Measurements from ENCODE around the gene BCL11B. TPM values are rescaled to one million over a fixed set of nuclear protein-coding genes. Genes with fewer than 3 reads are reported as not detected.

BCL11B gene
- polyA plus RNA-seq, 1 donor = 1.4 TPM

DNA sequence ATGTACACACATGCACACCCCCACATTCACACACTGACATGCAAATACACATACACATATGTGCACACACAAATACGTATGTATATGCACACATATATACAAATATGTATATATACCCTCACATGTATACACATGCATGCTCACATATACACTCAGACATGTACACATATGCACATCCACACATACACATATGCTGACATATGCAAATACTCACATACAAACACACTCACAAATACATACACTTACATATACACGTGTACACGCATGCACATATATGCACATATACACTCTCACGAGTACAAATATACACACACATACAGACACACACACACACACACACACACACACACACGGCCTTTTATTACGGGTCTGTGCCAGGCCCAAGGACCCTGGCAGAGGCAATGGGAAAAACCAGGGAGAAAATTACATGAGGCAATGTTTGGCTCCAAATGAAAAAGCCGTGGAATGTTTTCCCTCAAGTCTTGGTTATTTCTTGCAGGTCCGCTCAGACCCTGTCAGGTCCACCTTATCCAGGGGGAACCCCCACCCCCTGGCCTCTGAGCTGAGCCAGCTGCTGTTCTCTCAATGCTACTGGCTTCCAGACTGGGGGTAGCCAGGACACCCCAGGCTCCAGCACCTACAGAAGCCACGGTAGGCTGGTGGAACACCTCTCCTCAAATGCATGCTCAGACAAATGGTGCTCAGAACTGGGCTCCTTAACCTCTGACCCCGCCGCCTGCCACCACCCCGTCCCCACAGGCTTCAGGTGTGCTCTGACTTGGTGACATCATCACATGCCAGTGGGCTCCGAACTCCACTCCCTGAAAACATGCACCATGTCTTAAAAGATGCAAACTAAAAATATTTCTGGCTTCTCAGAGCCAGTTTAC is 54.7 kb downstream of the BCL11B start:
- peak; percentile 47 for DNase-seq

DNA sequence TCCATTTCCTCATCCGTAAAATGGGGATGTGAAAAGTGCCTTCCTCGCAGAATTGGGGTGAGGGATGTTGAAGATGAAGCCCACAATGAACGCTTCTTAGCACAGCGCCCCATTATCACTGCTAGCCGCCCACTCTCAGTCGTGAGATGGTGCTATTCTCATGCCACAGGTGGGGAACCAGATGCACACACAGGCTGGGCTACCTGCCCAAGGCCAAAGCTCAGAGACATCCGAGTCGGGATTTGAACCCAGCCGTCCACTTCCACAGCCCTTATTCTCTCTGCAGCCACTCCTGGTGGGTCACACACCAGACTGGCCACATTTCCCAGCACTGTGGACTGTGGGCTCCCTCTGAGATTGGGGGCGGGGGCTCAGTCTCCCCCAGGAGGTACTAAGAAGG is 55.8 kb downstream of the BCL11B start:
- no peak for DNase-seq

- no peak for DNase-seq
These were observed 56.7 kb downstream of the BCL11B start for GRCh38 chr14:99215277-99215676.

- no peak for DNase-seq
These were observed 57.3 kb downstream of the BCL11B start for GRCh38 chr14:99214701-99215100.

DNA sequence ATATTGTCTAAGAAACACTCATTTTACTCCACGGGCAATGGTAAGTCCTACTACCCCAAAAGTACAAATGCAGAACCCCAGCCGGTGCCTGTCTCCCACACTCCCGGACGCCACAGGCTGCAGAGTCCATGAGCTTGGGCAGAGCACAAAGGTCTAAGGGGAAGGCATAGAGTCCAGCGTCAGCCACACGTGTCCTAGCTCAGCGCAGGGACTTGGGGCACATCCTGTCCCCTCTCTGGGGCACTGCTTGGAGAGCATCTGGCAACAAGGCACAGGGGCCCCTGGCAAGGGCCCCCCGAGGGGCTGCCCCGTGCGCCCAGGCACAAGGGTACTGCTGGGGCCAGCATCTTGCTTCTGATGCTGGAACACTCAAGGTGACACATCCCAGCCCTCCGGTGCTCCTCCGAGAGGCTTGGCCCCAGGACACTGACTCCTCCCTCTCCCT is 58.4 kb downstream of the BCL11B start:
- DNase-seq = no peak

DNA sequence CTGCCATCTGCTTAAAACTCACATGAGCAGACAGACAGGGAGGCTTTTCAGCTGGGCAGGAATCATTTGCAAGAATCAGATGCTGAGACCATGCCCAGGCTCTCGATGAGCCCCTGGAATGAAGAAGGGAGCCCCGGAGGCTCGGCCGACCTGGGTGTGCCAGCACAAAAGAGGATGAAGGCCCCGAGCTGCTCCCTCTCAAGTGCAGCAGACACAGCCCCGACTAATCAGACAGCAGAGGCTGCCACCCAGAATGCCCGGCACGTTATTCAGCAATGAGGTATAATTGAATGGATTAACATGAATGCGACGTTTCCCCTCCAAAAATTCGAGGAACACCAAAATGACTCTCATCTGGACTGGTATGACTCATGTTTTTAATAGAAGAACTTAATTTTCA is 58.9 kb downstream of the BCL11B start:
- no peak for DNase-seq

DNA sequence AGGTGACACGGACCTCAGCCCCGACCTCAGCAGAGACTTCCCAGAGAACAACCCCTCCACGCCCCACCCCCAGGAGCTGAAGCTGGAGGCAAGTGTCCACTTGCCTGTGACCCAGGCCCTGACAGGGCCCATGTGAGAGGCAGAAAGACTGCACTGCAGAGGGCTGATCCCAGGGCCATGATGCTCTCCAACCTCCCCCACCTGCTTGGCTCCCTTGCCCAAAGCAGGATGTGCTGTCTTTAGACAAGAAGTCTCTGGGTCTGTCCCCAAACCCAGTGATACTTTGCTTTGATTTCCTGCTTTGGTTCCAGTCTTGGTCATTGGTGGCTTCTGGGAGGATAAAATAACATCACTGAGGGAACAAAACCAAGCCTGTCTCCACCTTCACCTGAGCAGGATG is 59.4 kb downstream of the BCL11B start:
- DNase-seq = no peak

- DNase-seq = no peak
These were observed 59.8 kb downstream of the BCL11B start for GRCh38 chr14:99212199-99212598.

GRCh38 chr14:99211410-99211809 is 60.6 kb downstream of the BCL11B start:
- DNase-seq = no peak

GRCh38 chr14:99210333-99210732 is 61.7 kb downstream of the BCL11B start:
- DNase-seq = no peak

DNA sequence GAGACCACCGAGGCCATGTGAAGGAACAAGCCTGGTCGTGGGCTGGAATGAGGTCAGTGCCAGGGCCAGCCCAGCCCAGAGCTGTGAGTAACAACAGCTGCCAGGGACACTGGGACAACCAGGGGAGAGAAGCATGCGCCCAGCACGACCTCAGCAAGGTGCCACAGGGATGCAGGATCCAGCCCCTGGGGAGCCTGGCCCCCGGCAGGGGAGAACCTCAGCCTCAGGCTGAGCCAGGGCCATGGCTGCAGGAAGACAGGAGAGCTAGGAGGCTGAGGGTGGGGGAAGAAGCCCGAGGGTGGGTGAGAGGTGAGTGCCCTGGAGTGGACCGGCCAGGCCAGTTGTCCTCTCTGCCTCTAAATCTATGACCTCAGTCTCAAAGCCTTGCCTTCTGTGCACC is 62.6 kb downstream of the BCL11B start:
- DNase-seq = no peak

GRCh38 chr14:99208318-99208717 is 63.7 kb downstream of the BCL11B start:
- DNase-seq = no peak

DNA sequence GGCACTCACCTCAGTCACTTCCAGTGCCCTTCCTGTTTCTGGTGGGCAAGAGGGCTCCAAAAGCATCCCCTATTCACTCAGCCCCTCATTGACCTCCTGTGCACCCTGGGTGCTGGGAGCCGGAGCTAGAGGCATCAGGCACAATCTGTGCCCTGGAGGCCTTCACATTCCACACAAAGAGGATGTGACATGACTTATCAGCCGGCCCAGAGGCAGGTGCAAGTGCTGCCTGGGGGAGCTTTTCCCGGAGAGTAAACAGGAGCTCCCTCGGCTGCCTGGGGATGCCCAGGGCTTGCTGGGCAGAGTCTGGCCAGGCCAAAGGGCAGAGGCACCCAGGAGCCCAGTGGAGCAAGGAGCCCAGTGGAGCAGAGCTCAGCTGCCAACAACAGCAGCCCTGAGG is 64.5 kb downstream of the BCL11B start:
- DNase-seq = no peak

GRCh38 chr14:99206090-99206489 is 65.9 kb downstream of the BCL11B start:
- DNase-seq = no peak

- DNase-seq = no peak
These were observed 66.8 kb downstream of the BCL11B start for GRCh38 chr14:99205086-99205688.

DNA sequence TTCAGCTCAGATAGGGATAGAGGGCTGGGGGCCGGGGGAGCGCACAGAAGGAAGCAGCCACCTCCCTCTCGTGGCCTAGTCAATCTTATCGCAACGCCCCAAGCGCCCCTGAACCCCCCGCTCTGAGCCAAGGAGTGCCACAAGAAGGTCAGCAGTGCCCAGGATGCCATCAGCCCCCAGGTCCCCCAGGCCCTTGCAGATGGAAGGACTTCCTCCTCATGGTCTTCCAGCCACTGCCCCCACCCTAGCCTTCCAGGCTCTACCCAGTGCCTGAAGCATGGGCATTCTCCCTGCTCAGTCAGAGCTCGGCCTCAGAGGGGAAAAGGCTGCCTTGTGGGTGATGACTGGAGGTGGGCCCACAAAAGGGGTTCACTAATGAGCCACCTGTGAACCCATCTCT is 68.2 kb downstream of the BCL11B start:
- no peak for DNase-seq

DNA sequence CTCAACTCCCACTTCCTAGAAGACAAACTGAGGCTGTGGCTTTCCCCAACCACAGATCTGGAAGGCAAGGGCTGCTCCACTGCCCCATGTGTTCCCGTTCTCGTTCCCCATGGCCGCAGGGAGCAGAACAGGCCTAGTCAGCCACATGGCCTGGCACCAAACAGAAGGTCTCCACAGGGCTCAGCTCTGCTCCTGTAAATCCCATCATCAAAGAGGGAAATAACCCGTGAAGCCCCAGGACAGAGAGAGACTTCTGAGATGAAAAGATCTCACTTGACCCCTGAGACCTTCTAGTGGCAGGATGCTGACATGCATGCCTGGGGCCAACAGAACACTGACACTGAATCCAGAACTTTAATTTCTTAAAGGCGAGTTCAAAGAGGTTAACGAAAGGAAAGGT is 68.9 kb downstream of the BCL11B start:
- no peak for DNase-seq

GRCh38 chr14:99202516-99202915 is 69.5 kb downstream of the BCL11B start:
- DNase-seq = no peak

DNA sequence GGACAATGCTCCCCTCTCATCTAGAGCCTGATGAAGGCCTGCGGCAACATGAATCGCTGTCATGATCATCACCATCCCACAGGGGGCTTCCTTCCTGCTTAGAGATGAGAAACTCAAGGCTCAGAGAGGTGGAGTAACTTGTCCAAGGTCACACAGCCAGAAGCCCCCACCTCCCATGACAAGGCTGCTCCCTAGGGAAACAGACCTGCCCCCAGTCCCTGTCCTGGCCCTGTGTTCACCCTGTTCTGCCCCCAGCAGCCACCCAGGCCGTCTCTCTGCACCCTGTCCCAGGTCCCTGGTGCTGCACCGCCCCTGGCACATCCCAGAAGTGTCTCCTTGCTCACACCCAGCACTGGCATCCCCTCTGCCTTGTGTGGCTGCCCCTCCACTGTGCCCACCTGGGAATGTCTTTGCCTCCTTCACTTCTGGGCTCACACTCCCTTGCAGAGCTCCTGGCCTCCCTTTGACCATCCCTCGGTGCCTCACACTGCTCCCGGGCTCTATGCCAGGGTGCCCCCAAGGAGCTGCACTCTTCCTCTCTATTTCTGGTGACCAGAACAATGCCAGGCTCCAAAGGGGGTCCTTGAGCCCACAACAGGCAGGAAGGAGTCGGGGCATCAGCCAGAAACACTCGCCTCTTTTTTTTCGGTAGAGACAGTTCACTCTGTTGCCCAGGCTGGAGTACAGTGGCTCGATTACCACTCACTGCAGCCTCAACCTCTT is 70.5 kb downstream of the BCL11B start:
- DNase-seq = no peak

- DNase-seq = no peak
These were observed 71.4 kb downstream of the BCL11B start for GRCh38 chr14:99200654-99201005.

GRCh38 chr14:99199846-99200653 is 71.9 kb downstream of the BCL11B start:
- peak; percentile 26 for DNase-seq

- DNase-seq = no peak
These were observed 73.1 kb downstream of the BCL11B start for GRCh38 chr14:99198746-99199502.

All from hindlimb muscle (tissue), 1 donor.